ENCODE measurements around the gene EI24.

DNA sequence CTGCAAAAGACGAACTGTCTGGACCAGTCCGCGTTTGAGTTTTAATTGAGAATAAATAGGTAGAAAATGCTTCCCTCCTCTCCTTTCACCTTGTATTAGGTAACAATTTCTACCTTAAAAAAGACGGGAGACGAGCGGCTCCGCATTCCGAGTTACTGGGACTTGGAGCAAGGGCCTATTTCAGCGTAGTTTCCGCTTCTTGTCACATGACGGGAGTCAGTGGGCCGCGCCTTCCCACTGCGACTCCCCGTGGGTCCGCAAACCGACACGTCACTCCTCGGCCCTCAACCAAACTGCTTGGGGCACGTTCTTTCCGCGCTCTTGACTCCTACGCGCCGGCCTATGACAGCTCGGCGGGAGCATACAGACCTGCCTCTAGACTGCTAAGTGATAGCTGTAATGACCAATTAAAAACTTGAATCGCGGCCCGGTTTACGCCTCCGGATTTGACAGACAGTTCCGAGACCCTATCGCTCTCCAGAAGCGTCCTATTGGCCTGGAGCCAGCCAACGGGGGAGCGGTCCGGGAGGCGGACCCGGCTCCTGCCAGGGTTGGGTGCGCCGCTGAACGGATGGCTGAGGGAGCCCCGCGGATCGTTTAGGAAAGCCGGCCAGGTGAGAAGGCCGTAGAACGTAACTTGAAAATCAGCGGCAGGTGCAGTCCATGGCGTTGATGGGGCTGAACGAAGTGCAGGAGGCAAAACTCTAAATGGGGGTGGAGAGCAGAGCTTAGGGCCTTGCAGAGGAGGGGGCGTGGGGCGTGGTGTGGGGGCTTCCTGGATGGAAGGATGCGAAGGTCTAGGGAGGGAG lies 23.2 kb downstream of the EI24 start, which contains the start of gene STT3A:
- TF ChIP-seq CTCF (IDR thresholded peaks at IDR 0.05) (no peak), POLR2A (IDR thresholded peaks at IDR 0.05) (peak; percentile 90), EP300 (IDR thresholded peaks at IDR 0.05) (peak; percentile 55)
